ENCODE data around the gene VMAC. TPM values are rescaled to one million over a fixed set of nuclear protein-coding genes. Genes with fewer than 3 reads are reported as not detected.

The VMAC gene
- total and polyA plus RNA-seq, 2 donors from 2014 or later = 2.3 to 8.7 TPM

DNA sequence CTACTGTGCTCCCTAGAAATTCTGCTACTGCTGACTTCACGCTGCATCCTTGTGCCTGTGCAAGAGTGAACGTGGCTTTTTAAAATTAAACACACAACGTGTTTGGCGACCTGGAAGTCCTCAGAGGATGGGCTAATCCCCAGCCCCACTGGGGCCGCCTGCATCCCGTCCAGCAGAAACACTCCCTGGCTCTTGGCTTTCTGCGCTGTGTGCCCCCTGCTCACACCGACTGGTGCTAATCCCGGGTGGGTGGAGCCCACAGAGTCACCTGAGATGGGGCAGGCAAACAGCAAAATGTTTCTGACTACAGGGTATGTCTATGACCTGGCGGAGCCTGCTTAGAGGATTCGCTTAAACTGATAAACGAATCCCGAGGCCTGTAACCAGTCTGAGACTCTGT is 24.5 kb downstream of the VMAC start:
- TF ChIP-seq, protein P1, sequence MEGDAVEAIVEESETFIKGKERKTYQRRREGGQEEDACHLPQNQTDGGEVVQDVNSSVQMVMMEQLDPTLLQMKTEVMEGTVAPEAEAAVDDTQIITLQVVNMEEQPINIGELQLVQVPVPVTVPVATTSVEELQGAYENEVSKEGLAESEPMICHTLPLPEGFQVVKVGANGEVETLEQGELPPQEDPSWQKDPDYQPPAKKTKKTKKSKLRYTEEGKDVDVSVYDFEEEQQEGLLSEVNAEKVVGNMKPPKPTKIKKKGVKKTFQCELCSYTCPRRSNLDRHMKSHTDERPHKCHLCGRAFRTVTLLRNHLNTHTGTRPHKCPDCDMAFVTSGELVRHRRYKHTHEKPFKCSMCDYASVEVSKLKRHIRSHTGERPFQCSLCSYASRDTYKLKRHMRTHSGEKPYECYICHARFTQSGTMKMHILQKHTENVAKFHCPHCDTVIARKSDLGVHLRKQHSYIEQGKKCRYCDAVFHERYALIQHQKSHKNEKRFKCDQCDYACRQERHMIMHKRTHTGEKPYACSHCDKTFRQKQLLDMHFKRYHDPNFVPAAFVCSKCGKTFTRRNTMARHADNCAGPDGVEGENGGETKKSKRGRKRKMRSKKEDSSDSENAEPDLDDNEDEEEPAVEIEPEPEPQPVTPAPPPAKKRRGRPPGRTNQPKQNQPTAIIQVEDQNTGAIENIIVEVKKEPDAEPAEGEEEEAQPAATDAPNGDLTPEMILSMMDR (IDR thresholded peaks at IDR 0.05; ENCODE audit: borderline replicate concordance, extremely low read depth, insufficient read depth) = no peak
- intact Hi-C loops (cut with DNase I) = no loop called here
- Histone ChIP-seq H3K4me3 (ENCODE audit: low read length in 3 of 3) (no peak overlapping the region), H3K27me3 (ENCODE audit: control insufficient read depth, insufficient read depth, low read length) (no peaks in the 10 kb centered on the region), H3K4me1 (ENCODE audit: control insufficient read depth in 2 of 3, insufficient read depth in 2 of 3, low read depth in 1 of 3, low read length in 3 of 3) (peaks cover 0 to 7% (median 0%) of the 10 kb centered on the region in 3 donors), H3K27ac (ENCODE audit: low read depth in 2 of 2, low read length in 2 of 2) (no peak overlapping the region), H3K36me3 (ENCODE audit: control insufficient read depth in 2 of 3, insufficient read depth in 3 of 3, low read length in 3 of 3) (peaks cover 7 to 53% (median 28%) of the 10 kb centered on the region in 3 donors), H3K9ac (ENCODE audit: low read length in 3 of 3) (no peak overlapping the region), H3K9me3 (ENCODE audit: control insufficient read depth in 2 of 3, insufficient read depth in 1 of 3, low read length in 3 of 3) (no peaks in the 10 kb centered on the region)
- no peak for DNase-seq
- FAIRE-seq = no peak

DNA sequence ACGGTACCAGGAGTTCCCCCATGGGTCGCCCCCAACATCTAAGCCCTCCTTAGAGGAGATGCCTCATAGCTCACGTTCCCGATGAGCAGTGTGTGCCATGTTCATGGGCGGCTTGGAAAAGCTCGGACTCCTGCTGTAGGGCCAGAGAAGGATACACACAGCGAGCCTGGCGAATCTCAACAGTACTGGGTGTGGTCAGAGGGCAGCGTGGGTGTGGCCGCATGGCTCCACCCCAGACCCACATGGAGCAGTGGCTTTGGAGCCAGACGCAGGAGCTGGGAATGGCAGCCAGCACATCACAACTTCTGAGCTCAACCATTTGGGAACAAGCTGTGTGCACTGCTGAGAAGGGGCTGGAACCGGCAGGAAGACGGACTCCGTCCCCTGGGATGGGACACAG is 25.0 kb downstream of the VMAC start:
- DNase-seq = no peak
- H3K27me3 ChIP-seq (ENCODE audit: control insufficient read depth, insufficient read depth, low read length) = no peaks in the 10 kb centered on the region
- no peak overlapping the region for H3K27ac ChIP-seq (ENCODE audit: low read depth in 2 of 2, low read length in 2 of 2)
- H3K4me1 ChIP-seq (ENCODE audit: control insufficient read depth in 2 of 3, insufficient read depth in 2 of 3, low read depth in 1 of 3, low read length in 3 of 3) = peaks cover 0 to 7% (median 0%) of the 10 kb centered on the region in 3 donors
- no peak overlapping the region for H3K4me3 ChIP-seq (ENCODE audit: low read length in 3 of 3)
- intact Hi-C loops (cut with DNase I) = no loop called here
- H3K9ac ChIP-seq (ENCODE audit: low read length in 3 of 3) = no peak overlapping the region
- FAIRE-seq = no peak
- H3K36me3 ChIP-seq (ENCODE audit: control insufficient read depth in 2 of 3, insufficient read depth in 3 of 3, low read length in 3 of 3) = peaks cover 7 to 49% (median 24%) of the 10 kb centered on the region in 3 donors
- TF ChIP-seq, protein P1 (IDR thresholded peaks at IDR 0.05; ENCODE audit: borderline replicate concordance, extremely low read depth, insufficient read depth) = no peak
- H3K9me3 ChIP-seq (ENCODE audit: control insufficient read depth in 2 of 3, insufficient read depth in 1 of 3, low read length in 3 of 3) = no peaks in the 10 kb centered on the region

DNA sequence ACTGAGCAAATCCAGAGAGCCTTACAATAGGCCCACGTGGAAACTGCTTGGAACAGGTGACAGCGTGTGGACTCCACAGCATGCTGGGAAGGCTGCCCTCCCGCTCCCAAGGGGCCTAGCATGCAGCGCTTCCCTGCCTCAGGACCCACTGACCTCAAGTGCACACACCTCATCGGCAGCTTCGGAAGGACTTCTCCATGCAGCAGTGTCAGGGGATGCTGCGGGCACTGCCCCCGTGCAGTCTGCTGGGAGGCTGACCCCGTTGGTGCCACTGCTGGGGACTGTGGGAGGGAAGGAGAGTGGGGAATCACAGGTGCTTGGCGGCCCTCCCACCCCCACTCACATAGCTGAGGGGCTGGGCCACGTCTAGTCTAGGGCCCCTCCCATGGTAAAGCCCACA is 26.6 kb downstream of the VMAC start:
- Histone ChIP-seq H3K27ac (ENCODE audit: low read depth in 2 of 2, low read length in 2 of 2) (no peak overlapping the region), H3K4me3 (ENCODE audit: low read length in 3 of 3) (no peak overlapping the region), H3K36me3 (ENCODE audit: control insufficient read depth in 2 of 3, insufficient read depth in 3 of 3, low read length in 3 of 3) (peaks cover 7 to 37% (median 21%) of the 10 kb centered on the region in 3 donors), H3K9me3 (ENCODE audit: control insufficient read depth in 2 of 3, insufficient read depth in 1 of 3, low read length in 3 of 3) (no peaks in the 10 kb centered on the region), H3K27me3 (ENCODE audit: control insufficient read depth, insufficient read depth, low read length) (no peaks in the 10 kb centered on the region), H3K9ac (ENCODE audit: low read length in 3 of 3) (no peak overlapping the region), H3K4me1 (ENCODE audit: control insufficient read depth in 2 of 3, insufficient read depth in 2 of 3, low read depth in 1 of 3, low read length in 3 of 3) (peaks cover 0 to 10% (median 2%) of the 10 kb centered on the region in 3 donors)
- DNase-seq (no peak), FAIRE-seq (no peak)
- intact Hi-C loops (cut with DNase I) = no loop called here
- TF ChIP-seq, protein P1 (IDR thresholded peaks at IDR 0.05; ENCODE audit: borderline replicate concordance, extremely low read depth, insufficient read depth) = no peak

- H3K27ac ChIP-seq (ENCODE audit: low read depth in 2 of 2, low read length in 2 of 2) = no peak overlapping the region
- intact Hi-C loops (cut with DNase I) = no loop called here
Observed at GRCh38 chr19:5932146-5932545, 27.5 kb downstream of the VMAC start.

More at GRCh38 chr19:5932146-5932545, 27.5 kb downstream of the VMAC start:
- DNase-seq = peak in 3 of 5 donors; percentile 56 to 62 (median 62)
- no peak overlapping the region for H3K9ac ChIP-seq (ENCODE audit: low read length in 3 of 3)
- TF ChIP-seq, protein P1 (IDR thresholded peaks at IDR 0.05; ENCODE audit: borderline replicate concordance, extremely low read depth, insufficient read depth) = no peak
- peaks cover 7 to 36% (median 18%) of the 10 kb centered on the region in 3 donors for H3K36me3 ChIP-seq (ENCODE audit: control insufficient read depth in 2 of 3, insufficient read depth in 3 of 3, low read length in 3 of 3)
- H3K4me1 ChIP-seq (ENCODE audit: control insufficient read depth in 2 of 3, insufficient read depth in 2 of 3, low read depth in 1 of 3, low read length in 3 of 3) = peaks cover 0 to 7% (median 2%) of the 10 kb centered on the region in 3 donors
- H3K4me3 ChIP-seq (ENCODE audit: low read length in 3 of 3) = no peak overlapping the region
- no peaks in the 10 kb centered on the region for H3K27me3 ChIP-seq (ENCODE audit: control insufficient read depth, insufficient read depth, low read length)
- FAIRE-seq = no peak
- no peaks in the 10 kb centered on the region for H3K9me3 ChIP-seq (ENCODE audit: control insufficient read depth in 2 of 3, insufficient read depth in 1 of 3, low read length in 3 of 3)

All from kidney (tissue), 14 donors.